GM19468 (cell line): ENCODE results near the gene GCHFR.

Source experiments
- ATAC-seq: cut with Tn5 transposase; IDR thresholded peaks from one replicate; pipeline ENCODE4 v1.9.1; 2021; ENCODE audit warnings: mild to moderate bottlenecking, moderate library complexity, moderate number of reproducible peaks; ENCODE audit not compliant: unreplicated experiment; ENCODE audit errors: extremely low read depth

GCHFR gene

GRCh38 chr15:40775007-40775406 lies 11.1 kb downstream of the GCHFR start:
- ATAC-seq = no peak

GRCh38 chr15:40775740-40776536 lies 12.1 kb downstream of the GCHFR start:
- no peak for ATAC-seq

- no peak for ATAC-seq
These were observed 12.8 kb downstream of the GCHFR start for GRCh38 chr15:40776537-40777141.

- no peak for ATAC-seq
These were observed 18.9 kb downstream of the GCHFR start for GRCh38 chr15:40782609-40783227.

GRCh38 chr15:40785164-40785563 lies 21.3 kb downstream of the GCHFR start:
- ATAC-seq = no peak

GRCh38 chr15:40785814-40786213 lies 21.9 kb downstream of the GCHFR start:
- ATAC-seq = no peak

- no peak for ATAC-seq
These were observed 23.5 kb downstream of the GCHFR start for GRCh38 chr15:40787344-40787841.

- ATAC-seq = no peak
These were observed 24.1 kb downstream of the GCHFR start for GRCh38 chr15:40787991-40788390.

GRCh38 chr15:40789119-40789518 lies 25.3 kb downstream of the GCHFR start:
- ATAC-seq = no peak

GRCh38 chr15:40789999-40790398 lies 26.1 kb downstream of the GCHFR start:
- ATAC-seq = no peak

GRCh38 chr15:40790718-40791117 lies 26.9 kb downstream of the GCHFR start:
- ATAC-seq = no peak

GRCh38 chr15:40792394-40792793 lies 28.5 kb downstream of the GCHFR start:
- no peak for ATAC-seq

- no peak for ATAC-seq
These were observed 29.5 kb downstream of the GCHFR start for GRCh38 chr15:40793216-40793989.

- ATAC-seq = no peak
These were observed 32.2 kb downstream of the GCHFR start for GRCh38 chr15:40796041-40796440.

GRCh38 chr15:40796512-40796911 lies 32.6 kb downstream of the GCHFR start:
- no peak for ATAC-seq

- no peak for ATAC-seq
These were observed 35.7 kb downstream of the GCHFR start for GRCh38 chr15:40799523-40799922.

GRCh38 chr15:40803076-40803475 lies 39.2 kb downstream of the GCHFR start:
- no peak for ATAC-seq

GRCh38 chr15:40803688-40804087 lies 39.8 kb downstream of the GCHFR start:
- no peak for ATAC-seq

- no peak for ATAC-seq
These were observed 42.8 kb downstream of the GCHFR start for GRCh38 chr15:40806672-40807027.

- peak; percentile 93 for ATAC-seq
These were observed 43.4 kb downstream of the GCHFR start, which contains the start of the genes DNAJC17 and ZFYVE19 for GRCh38 chr15:40807028-40807887. DNAJC17 (minus strand) TSS chr15:40807473; CDS start chr15:40807446, 27 bp downstream. ZFYVE19 (plus strand) TSS chr15:40807089; CDS start chr15:40807590, 501 bp downstream.
